DMS114 treated with DMSO at 0.1 percent for 48 hours (cell line): ENCODE results near the gene ZFHX3.
"Not testable (repeated sequence)": the region's sequence is repeated elsewhere in the genome, so short reads cannot be mapped to it uniquely, and the experiment has no call there.

Source experiments
- DNase-seq: peaks from one replicate; lab custom pipeline; 2025; ENCODE audit not compliant: unreplicated experiment; lab: John Stamatoyannopoulos, UW

Gene ZFHX3

DNA sequence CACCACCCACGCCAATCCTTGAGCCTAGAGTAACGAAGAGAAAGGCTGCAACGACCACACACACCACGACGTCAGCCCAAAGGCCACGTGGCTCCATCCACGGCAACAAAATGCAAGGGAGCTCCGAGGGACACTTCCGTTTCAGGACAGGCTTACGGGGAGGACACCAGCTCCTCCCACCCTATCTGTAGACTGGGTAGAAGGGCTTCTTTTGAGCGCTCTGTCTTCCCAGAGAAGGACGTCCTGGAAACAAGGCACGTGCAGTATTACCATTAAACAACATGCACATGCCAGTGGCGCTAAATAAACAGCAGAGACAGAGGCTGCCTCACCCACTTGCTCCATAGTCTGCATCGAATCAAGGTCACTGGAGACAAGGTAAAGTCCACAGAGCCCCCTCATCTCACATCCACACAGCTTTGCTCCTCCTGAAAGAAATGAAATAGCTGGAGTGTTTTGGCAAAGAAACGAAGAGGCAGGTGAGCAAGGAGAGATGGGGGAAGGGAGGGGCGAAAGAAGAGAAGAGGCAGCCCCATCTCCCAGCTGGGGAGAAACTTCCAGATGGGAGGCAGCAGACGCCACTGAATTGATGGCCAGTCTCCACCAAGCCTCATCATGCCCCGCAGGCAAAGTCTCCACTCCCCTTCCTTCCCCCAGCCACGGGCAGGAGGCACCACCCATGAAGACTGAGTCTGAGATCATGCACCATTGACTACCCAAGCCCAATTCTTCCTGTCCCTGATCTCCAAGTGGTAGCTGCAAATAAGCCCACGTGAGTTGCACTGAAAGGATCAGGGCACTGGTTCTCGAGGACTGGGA lies 24.0 kb downstream of the ZFHX3 start:
- no peak for DNase-seq

DNA sequence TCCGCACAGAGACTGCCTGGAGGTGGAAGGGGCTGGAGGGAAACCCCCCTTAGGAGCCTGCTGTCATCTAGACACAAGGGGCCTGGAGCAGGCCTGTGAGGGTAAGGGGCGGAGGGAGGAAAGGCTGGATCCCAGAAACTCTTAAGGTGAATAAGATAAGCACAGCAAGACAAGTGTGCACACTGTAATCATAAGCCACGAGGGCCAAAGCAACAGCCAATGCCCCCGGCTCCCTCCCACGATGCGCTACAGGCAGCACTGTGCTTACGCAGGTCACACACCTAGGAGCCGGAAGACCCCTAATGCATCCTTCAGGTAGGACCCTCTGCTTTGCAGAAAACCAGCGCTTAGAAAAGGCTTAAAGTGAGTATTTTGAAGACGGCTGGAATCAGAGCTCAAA lies 24.6 kb downstream of the ZFHX3 start:
- DNase-seq: no peak

DNA sequence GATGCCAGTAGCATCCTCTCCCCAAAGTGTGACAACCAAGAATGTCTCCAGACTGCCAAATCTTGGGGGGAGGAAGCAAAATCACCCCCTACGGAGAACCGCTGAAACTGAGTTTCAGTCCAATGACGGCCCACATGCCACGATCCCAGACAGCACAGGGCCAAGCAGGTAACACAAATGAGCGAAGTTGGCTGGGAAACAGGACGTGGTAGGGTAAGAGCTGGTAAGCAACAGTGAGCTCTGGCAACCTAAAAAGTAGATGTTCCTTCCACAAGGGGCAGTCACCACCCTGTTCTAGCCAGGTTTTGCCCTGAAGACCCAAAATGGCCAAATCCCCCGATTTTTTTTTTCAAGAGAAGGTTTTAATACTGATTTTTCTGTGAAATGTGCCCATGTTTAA lies 25.4 kb downstream of the ZFHX3 start:
- DNase-seq: no peak

DNA sequence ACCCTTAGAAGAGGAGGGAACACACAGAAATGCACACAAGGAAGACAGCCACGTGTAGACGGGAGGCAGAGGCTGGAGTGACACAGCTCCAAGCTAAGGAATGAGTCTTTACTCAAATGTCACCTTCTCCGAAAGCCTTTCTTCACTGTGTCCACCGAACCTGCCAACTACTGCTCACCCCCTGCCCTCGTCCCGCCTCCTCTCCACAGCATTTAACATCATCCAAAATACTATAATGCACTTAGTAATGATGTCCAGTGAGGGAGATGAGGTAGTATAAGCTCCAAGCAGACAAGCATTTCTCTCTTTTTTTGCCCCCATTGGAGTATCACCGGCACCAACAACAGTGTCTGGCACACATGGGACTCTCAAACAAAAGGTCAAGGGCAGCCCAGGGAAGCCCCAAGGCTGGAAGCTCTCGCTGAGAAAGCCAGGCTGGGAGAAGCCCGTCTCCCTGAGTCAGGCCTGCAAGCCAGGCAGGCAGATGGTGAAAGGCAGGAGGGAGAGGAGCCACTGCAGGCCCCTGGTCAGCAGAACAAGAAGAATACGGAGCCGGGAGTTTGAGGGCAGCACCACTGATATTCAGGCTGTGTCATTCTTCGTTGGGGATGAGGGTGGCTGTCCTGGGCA lies 25.9 kb downstream of the ZFHX3 start:
- no peak for DNase-seq

DNA sequence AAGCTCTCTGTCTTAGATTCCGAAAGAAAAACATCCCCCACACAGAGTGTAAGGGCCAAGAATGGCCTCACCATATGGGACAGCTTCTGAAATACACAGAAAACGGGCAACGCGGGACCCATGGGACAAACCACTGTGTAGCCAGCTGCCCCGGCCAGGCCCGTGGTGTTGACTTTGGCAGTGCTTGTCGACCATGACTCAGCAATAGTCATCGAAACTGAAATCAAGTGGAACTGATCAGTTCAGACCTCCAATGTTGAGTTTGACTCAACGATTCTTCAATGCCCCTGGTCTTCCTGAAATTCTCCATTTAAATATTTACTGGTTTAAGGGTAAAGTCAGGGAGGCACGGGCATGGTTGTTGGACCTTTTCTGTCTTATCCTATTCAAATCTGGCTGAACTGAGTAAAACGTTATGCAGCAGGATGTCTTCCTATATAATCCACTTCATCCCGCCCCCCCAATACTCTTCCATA lies 27.5 kb downstream of the ZFHX3 start:
- DNase-seq: no peak

DNA sequence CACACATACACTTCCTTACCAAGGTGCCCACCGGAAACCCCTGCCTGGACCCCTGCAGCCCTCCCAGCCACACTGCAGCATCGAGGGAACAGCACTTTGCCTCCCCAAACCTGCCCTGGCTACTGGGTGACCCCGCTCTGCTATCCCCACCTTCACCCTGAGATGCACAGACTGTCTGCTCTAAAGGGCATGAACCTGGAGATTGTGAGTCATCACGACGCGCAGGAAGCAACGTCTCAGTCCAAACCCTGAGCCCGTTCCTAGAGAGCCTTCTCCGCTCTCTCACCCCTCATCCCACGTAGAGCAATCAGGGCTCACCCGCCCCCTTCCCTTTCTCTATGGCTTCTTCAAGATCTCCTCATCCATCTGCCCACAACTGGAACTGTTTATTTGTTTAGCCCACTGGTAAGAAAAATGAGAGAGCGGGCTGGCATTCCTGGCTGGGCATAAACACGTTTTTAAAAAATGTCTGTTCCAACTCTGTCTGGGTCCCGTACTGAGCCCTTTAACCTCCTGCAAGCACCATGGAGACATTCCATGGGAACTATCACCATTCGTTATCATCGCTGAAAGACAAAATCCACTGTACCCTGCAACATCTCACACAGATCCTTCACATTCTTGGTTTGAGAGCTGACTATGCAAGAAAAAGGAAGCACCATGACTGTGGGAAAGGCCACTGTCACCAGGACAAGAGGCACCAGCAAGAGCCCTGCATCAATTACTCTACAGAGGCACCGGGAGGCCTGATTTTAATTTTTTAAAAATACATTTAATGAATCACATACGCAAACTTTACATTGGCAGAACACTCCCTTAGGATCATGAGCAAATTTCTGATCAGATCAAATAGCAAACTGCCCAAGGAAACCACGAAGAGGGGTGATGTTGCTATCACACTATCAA lies 28.2 kb downstream of the ZFHX3 start:
- no peak for DNase-seq

DNA sequence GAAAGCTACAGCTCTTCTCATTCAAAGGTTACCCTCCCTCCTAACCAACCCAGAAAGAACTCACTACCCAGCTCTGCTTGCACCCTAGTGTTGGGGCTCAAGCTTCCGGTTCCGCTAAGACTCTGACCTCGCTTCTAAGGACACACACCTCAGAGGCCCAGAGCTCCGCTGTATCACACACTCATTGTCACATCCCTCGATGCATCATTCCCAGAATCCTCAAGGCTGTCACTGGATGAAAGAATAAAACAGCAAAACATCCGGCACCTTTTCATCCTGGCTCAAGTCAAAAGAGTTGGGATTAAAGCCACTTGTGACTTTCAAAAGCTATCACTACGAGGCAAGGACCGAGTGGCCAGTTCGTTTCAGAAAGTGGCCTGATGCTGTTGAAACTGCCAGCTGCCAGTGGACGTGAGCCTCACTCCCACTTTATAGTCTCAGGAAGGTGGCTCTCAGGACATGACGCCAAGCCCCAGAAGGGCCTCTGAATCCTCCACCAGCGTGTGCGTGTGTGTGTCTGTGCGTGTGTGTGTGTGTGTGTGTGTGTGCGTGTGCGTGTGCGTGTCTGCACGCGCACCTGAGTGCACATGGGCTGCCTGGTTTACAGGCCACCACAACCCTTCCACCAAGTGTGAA lies 29.0 kb downstream of the ZFHX3 start:
- DNase-seq: no peak

DNA sequence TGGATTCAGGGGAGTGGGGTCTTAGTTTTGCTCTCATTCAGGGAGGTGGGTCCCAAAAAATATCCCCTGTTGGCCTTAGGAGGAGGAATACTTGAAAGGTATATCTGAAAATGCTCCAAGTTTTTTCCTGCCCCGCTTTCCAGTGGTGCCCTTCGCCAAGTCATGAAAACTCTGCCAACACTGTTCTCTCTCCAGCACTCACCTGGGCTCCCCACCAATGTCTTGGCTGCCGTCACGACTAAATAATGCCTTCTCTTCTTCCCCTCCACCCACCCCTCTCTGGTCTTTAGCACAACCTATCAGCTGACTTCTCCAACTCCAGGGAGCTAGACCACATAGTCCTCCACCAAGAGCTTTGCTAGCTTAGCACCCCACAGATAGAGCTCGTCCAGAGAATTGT lies 30.6 kb downstream of the ZFHX3 start:
- DNase-seq: no peak

DNA sequence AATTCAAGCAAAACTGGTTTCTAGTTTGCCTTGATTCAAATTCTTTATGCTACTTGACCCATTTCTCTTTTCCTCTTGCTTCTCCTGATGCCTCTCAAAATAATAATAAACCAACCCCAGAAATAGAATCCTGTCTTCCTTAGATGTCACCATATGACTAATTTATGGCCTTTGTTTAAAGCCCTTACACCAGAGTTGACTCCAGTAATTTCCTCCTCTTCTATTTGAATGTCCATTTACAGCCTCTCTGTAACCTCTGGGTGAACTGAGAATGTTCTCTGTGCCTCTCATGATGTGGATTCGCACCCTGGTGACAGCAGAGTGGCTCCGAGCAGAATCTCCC lies 31.5 kb downstream of the ZFHX3 start:
- no peak for DNase-seq

DNA sequence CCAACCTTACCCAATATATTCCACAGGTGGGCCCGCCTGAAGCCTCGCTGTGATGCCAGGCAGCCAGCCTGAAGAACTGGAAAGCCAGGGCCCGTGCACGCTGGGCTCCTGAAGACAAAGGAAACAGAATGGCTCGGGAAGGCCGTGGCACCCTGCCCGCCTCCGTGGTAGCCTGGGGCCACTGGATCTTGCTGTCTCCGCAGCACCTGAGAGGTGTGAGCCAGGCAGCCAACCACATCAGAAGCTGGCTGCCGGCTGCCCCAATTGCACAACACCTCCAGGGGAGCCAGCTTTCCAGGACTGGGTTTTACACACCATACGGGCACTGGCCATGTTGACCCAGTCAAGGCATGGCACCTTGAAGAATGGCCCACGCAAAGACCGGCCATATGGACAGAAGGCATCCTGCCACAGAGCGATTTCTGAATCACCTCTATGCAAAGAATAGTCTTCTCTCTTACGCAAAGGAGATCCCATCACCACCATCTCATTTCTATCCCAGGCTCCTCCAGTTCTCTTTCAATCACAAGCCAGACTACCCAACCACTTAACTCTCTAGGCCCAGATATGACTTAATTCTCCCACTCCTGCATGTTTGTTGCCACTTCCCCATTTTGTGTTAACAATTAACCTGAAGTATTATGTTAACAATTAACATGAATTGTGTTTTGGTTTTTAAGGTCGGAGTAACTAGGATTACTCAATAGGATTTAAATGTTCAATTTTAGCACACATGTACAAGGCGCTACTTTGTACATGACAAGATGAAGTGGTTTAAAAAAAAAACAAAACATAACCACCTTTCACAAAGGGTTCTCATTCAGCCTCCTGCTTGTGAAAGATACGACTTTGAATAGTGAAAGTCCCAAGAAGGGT lies 32.1 kb downstream of the ZFHX3 start:
- DNase-seq: no peak

DNA sequence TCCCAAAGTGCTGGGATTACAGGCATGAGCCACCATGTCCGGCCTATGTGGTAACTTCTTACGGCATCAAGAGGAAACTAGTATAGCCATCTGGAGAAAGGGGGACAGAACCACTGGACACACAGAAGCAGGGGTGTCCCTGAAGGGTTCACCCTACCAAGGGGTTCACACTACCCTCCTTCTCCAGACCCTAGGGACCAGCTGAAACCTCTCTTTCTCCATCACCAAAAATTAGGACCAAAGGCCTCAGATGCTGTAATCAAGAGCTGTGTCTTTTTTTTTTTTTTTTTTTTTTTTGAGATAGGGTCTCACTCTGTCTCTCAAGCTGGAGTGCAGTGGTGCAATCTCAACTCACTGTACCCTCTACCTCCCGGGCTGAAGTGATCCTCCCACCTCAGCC lies 33.2 kb downstream of the ZFHX3 start:
- no peak for DNase-seq

DNA sequence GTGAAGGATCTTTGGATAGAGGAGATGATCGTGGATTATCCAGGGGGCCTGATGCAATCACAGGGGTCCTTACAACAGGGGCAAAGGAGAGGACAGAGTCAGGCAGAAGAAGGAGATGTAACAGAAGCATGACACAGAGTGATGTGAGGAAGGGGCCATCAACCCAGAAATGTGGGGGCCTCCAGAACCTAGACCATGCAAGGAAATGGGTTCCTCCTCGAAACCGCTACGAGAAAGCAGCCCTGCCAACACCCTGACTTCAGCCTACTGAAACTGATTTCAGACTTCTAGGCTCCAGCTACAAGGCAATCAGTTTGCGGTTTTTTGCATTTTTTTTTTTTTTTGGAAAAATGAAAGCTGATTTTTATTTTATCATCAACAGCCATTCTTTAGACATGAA lies 34.0 kb downstream of the ZFHX3 start:
- DNase-seq: no peak

DNA sequence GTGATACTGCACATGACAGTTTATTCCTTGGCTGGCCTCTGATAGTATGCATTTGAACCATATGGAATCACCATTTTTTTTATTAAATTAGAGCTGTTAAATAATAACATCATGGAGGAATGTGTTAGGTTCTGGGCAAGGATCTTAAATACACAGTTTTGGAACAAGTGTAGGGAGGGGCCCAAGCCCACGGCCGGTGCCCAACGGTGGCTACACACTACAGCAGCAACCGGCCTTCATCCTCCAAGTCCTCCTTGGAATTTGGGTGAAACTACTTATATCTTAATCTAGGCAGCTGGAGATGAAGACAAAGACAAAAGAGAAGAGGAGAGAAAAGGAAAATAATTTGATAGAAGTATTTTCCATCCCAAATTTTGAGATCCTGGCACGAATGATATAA lies 35.6 kb downstream of the ZFHX3 start:
- no peak for DNase-seq

DNA sequence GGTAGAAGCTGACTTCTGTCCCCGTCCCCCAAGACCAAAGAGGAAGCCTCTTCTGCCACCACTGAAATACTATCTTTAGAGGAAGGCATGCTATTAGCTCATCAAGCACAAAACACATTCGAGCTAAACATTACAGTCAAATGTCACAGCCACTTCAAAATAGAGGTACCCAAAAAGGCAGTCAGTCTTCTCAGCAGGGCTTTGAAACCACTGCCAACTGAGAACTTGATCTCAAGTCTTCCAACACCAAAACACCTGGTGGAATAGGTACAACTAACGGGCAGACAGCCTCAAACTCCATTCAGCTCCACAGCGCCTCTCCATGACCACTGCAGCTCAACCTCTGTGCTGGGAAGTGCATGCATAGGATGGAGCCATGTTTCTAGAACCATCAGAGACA lies 36.0 kb downstream of the ZFHX3 start:
- no peak for DNase-seq

DNA sequence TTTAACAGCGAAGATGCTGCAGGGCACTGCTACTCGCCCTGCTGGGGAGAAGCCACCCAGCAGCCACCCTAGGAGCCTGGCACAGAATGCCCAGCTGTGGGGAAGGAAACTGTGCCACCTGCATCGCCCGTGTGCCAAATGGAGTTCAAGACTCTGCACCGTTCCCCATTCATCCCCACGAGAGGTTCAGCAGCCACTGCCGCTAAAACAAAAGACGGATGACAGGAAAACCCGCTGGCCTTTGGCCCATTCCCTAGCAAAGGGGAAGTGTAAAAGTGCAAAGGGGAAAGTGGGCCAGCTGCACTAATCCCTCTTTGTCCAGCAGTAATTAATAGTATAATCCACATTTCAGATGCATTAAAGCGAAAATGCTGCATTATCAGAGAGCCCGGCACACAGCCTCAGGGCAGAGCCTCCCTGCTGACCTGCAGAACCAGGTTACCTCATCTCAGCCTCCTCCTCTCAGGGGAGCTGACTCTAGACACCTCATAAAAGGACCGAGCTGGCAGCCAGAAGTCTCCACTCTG lies 37.7 kb downstream of the ZFHX3 start:
- no peak for DNase-seq

DNA sequence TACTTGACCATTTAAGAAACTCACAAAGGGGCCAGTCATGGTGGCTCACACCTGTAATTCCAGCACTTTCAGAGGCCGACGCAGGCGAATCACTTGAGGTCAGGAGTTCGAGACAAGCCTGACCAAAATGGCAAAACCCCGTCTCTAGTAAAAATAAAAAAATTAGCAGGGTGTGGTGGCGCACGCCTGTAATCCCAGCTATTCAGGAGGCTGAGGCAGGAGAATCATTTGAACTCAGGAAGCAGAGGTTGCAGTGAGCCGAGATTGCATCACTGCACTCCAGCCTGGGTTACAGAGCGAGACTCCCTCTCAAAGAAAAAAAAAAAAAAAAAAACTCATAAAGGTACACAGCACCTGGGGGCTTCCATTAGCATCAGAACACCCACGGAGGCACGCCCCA lies 38.2 kb downstream of the ZFHX3 start:
- DNase-seq: not testable (repeated sequence)

DNA sequence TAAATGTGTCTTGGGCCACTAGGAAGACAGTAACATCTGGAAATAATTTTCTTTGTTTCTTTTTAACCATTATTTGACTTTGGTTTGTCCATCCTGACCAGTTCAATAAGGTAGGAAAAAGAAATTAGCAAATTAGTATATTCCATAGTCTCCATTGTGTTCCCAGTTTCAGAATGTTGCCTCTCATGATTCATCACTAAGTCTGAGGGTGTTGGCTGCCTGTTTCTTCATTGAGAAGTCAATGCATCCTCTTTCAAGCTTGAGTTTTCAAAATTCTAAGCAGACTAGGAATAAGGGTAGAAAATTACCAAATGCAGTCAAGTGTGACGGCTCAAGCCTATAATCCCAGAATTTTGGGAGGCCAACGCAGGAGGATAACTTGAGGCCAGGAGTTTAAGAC lies 41.9 kb downstream of the ZFHX3 start:
- no peak for DNase-seq

DNA sequence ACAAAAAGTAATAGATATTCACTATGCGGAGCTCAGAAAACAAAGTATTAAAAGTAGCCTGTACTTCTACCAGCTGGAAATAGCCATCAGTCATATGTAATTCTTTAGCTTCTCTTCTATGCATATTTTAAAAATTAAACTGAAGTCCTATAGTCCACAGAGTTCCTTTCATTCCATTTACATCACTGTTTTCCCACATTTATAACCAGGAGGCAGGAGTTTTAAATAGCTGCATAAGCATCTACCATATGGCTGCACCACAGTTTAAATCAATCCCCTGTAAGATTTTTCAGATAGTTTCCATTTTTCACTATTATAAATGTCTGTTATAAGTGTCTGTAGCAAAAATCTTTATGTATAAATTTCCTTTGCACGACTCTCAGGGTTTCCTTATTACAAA lies 45.1 kb downstream of the ZFHX3 start:
- no peak for DNase-seq

DNA sequence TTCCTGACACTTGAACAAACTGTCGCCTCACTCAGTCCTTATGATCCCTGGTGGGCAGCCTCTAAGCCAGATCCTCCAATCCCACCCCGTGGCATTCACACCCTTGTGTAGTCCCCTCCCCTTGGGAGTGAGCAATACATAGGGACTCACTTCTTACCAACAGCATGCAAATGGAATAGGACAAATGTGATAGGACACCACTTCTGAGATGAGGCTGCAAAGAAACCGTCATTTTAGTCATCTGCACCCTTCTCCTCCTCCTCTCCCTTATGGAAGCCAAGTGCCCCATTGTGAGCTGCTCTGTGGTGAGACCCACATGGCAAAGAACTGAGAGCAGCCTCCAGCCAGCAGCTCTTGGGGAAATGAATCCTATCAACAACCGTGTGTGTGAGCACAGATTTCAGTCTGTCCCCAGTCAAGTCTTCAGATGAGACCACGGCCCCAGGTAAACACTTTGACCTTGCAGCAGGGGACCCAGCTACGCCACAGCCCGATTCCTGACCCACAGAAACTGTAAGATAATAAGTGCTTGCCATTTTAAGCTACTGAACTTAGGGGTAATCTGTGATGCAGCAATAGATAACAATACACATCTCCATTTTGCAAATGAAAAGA lies 46.9 kb downstream of the ZFHX3 start:
- no peak for DNase-seq
